HG03342 (cell line): ENCODE measurements around the gene GPR37L1.

ENCODE experiments used
- ATAC-seq: cut with Tn5 transposase; IDR thresholded peaks from one replicate; pipeline ENCODE4 v1.9.1; 2021; ENCODE audit warnings: mild to moderate bottlenecking, moderate library complexity; ENCODE audit not compliant: unreplicated experiment

The GPR37L1 gene

GRCh38 chr1:202122639-202123335 is at the start of gene GPR37L1:
TSS of gene GPR37L1 (plus strand) at chr1:202122917. CDS start at chr1:202122964, 47 bp downstream.
- ATAC-seq, result no peak

GRCh38 chr1:202073206-202073605 is 49.5 kb upstream of the GPR37L1 start:
- ATAC-seq, result no peak

- ATAC-seq, result no peak
These were observed 47.7 kb upstream of the GPR37L1 start for GRCh38 chr1:202074985-202075384.

- no peak for ATAC-seq
These were observed 47.3 kb upstream of the GPR37L1 start for GRCh38 chr1:202075389-202075788.

GRCh38 chr1:202076050-202076511 is 46.6 kb upstream of the GPR37L1 start:
- ATAC-seq, result no peak

GRCh38 chr1:202078241-202078640 is 44.5 kb upstream of the GPR37L1 start:
- no peak for ATAC-seq

GRCh38 chr1:202081992-202082391 is 40.7 kb upstream of the GPR37L1 start:
- ATAC-seq, result no peak

- ATAC-seq, result no peak
These were observed 37.7 kb upstream of the GPR37L1 start for GRCh38 chr1:202084791-202085681.

GRCh38 chr1:202085682-202086373 is 36.9 kb upstream of the GPR37L1 start:
- ATAC-seq, result no peak

GRCh38 chr1:202086579-202087350 is 36.0 kb upstream of the GPR37L1 start:
- ATAC-seq, result no peak

- ATAC-seq, result no peak
These were observed 34.5 kb upstream of the GPR37L1 start for GRCh38 chr1:202088206-202088605.

GRCh38 chr1:202090994-202091393 is 31.7 kb upstream of the GPR37L1 start:
- ATAC-seq, result no peak

GRCh38 chr1:202093858-202094257 is 28.9 kb upstream of the GPR37L1 start:
- no peak for ATAC-seq

GRCh38 chr1:202101184-202101583 is 21.5 kb upstream of the GPR37L1 start:
- ATAC-seq, result no peak

GRCh38 chr1:202104073-202104472 is 18.6 kb upstream of the GPR37L1 start:
- ATAC-seq, result no peak

GRCh38 chr1:202105571-202106339 is 17.0 kb upstream of the GPR37L1 start:
- no peak for ATAC-seq

GRCh38 chr1:202106340-202107254 is 16.1 kb upstream of the GPR37L1 start:
- ATAC-seq, result no peak

GRCh38 chr1:202107321-202107761 is 15.4 kb upstream of the GPR37L1 start:
- no peak for ATAC-seq
